Testis (tissue), 2 donors: ENCODE measurements around the gene TBC1D21.

Experiments
- POLR2A ChIP-seq: fragments of 450-650 bp; IDR thresholded peaks from one replicate; pipeline ENCODE4 v1.6.1; 2017; ENCODE audit warnings: antibody characterized with exemption, mild to moderate bottlenecking, moderate library complexity
- TF ChIP-seq, protein P1 (sequence below), 3 experiments: fragments of 450-650 bp in 2 of 3; fragments of 200-600 bp in 1 of 3; sonication (generic) in 1 of 3; IDR thresholded peaks; one replicate each; pipeline ENCODE4 v1.5.1; 2016 to 2019; ENCODE audit warnings: antibody characterized with exemption in 3 of 3, mild to moderate bottlenecking in 2 of 3, moderate library complexity in 1 of 3

DNA sequence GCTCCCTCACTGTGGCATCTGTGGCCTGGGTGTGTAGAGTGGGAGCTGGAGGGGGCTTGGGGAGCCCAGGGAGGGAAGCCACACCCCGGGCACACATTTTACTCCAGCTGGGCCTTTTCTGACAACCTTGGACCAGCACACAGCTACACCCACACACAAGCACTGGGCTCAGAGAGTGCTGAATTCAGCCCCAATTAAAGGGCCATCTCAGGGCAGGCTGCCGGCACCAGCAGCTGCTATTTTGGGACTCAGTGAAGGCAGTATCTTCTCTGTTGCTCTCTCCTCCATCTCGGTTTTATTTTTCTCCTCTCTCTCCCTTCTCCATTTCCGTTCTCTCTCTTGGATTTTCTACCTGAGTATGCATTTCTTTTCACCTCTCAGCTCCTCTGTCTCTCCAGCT, 19.1 kb upstream of the TBC1D21 start:
- TF ChIP-seq, protein P1, sequence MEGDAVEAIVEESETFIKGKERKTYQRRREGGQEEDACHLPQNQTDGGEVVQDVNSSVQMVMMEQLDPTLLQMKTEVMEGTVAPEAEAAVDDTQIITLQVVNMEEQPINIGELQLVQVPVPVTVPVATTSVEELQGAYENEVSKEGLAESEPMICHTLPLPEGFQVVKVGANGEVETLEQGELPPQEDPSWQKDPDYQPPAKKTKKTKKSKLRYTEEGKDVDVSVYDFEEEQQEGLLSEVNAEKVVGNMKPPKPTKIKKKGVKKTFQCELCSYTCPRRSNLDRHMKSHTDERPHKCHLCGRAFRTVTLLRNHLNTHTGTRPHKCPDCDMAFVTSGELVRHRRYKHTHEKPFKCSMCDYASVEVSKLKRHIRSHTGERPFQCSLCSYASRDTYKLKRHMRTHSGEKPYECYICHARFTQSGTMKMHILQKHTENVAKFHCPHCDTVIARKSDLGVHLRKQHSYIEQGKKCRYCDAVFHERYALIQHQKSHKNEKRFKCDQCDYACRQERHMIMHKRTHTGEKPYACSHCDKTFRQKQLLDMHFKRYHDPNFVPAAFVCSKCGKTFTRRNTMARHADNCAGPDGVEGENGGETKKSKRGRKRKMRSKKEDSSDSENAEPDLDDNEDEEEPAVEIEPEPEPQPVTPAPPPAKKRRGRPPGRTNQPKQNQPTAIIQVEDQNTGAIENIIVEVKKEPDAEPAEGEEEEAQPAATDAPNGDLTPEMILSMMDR (IDR thresholded peaks at IDR 0.05): no peak
- no peak for TF ChIP-seq POLR2A
